ENCODE measurements around the gene SCLT1.
A peak's percentile ranks its signal among the peaks of the same experiment; 100 is the strongest.

Gene SCLT1

DNA sequence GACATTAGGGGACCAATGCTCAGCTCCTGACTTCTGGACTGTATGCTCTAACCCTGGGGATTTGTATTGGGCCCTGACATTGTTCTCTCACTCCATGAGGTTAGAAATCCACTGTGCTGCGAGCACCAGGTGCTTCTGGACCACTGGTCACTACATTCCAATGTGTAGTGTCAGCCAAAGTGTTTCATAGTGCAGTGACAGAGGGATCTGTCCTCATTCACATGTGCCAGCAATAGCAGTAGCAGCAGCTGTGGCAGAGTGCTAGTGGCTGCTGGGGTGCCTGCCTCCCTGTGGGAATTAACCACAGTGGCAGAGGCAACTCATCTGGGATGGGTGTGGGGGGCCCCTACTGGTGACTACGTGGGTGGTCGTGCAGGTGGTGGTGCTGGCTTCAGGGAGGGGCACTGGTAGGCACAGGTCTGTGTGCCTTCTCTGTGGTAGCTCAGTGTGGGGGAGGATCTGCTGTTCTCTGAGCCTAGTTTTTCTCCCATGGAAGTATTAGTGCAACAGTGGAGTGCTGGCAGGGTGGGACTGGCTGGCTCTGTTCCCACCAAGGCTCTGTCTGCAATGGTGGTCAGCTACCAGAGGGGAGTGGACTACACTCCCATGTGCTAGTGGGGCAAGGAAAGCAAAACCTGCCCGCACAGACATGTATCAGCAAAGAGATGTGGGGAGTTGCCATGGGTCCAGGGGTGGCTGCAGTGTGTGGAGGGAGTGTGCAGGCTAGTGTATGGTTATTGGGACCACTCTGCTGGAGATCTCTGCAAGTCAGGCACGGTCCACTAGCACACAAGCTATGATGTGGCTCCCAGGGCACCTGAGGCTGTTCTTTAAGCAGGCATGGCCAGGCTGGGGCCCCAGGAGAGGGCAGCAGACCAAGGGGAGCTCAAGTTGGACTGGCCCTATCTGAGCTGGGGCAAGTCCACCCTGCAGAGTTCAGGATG, 78.5 kb downstream of the SCLT1 start:
- Histone ChIP-seq H3K4me3 (ENCODE audit: extremely low read depth, insufficient read depth, low read length, poor library complexity, severe bottlenecking) (no peak overlapping the region), H3K9me3 (ENCODE audit: control insufficient read depth, low read length) (peaks cover 9% of the 10 kb centered on the region), H3K36me3 (ENCODE audit: control insufficient read depth, insufficient read depth, low read length) (peaks cover 16% of the 10 kb centered on the region), H3K4me1 (ENCODE audit: control insufficient read depth, insufficient read depth, low read length, poor library complexity, severe bottlenecking) (no peaks in the 10 kb centered on the region), H3K27ac (ENCODE audit: low read depth, low read length, severe bottlenecking) (no peak overlapping the region)
- WGBS, 2 experiments (ENCODE audit: insufficient coverage in 2 of 2), result 88 to 95% methylated on average over 5 of the region's 5 CpGs

DNA sequence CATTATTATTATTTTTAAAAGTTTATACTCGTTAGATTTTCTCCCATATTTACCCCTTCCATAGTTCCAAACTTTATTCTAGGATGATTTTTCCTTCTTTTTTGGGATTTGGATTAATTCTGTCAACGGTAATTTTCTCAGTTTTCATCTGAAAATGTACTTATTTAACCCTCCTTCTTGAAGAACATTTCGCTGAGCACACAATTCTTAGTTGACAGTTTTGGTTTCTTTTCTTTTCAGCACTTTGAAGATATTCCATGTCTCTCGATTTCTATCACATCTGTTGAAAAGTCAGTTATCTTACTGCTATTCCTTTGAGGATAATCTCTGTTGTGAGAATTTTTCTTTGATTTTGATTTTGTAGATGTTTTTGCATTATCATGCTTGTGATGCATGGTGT, 85.2 kb downstream of the SCLT1 start:
- Histone ChIP-seq H3K36me3 (ENCODE audit: control insufficient read depth, insufficient read depth, low read length) (no peaks in the 10 kb centered on the region), H3K4me3 (ENCODE audit: extremely low read depth, insufficient read depth, low read length, poor library complexity, severe bottlenecking) (no peak overlapping the region), H3K9me3 (ENCODE audit: control insufficient read depth, low read length) (peaks cover 4% of the 10 kb centered on the region), H3K4me1 (ENCODE audit: control insufficient read depth, insufficient read depth, low read length, poor library complexity, severe bottlenecking) (no peaks in the 10 kb centered on the region), H3K27ac (ENCODE audit: low read depth, low read length, severe bottlenecking) (no peak overlapping the region)
- 89 to 100% methylated on average over 2 to 3 of the region's 4 CpGs for WGBS, 2 experiments (ENCODE audit: insufficient coverage in 2 of 2)

GRCh38 chr4:128986908-128987307, 106.4 kb downstream of the SCLT1 start:
- no peak overlapping the region for H3K27ac ChIP-seq (ENCODE audit: low read depth, low read length, severe bottlenecking)
- 86 to 90% methylated on average over 2 to 3 of the region's 4 CpGs for WGBS, 2 experiments (ENCODE audit: insufficient coverage in 2 of 2)
- H3K4me3 ChIP-seq (ENCODE audit: extremely low read depth, insufficient read depth, low read length, poor library complexity, severe bottlenecking), result no peak overlapping the region
- H3K9me3 ChIP-seq (ENCODE audit: control insufficient read depth, low read length), result no peaks in the 10 kb centered on the region
- peaks cover 3% of the 10 kb centered on the region for H3K36me3 ChIP-seq (ENCODE audit: control insufficient read depth, insufficient read depth, low read length)
- H3K4me1 ChIP-seq (ENCODE audit: control insufficient read depth, insufficient read depth, low read length, poor library complexity, severe bottlenecking), result no peaks in the 10 kb centered on the region

- H3K4me3 ChIP-seq (ENCODE audit: extremely low read depth, insufficient read depth, low read length, poor library complexity, severe bottlenecking), result no peak overlapping the region
- WGBS, 2 experiments (ENCODE audit: insufficient coverage in 2 of 2), result 100% methylated on average over 1 of the region's 2 CpGs
- H3K36me3 ChIP-seq (ENCODE audit: control insufficient read depth, insufficient read depth, low read length), result peaks cover 3% of the 10 kb centered on the region
- H3K27ac ChIP-seq (ENCODE audit: low read depth, low read length, severe bottlenecking), result no peak overlapping the region
- H3K4me1 ChIP-seq (ENCODE audit: control insufficient read depth, insufficient read depth, low read length, poor library complexity, severe bottlenecking), result no peaks in the 10 kb centered on the region
- no peaks in the 10 kb centered on the region for H3K9me3 ChIP-seq (ENCODE audit: control insufficient read depth, low read length)
These were observed 107.3 kb downstream of the SCLT1 start for GRCh38 chr4:128986019-128986418.

DNA sequence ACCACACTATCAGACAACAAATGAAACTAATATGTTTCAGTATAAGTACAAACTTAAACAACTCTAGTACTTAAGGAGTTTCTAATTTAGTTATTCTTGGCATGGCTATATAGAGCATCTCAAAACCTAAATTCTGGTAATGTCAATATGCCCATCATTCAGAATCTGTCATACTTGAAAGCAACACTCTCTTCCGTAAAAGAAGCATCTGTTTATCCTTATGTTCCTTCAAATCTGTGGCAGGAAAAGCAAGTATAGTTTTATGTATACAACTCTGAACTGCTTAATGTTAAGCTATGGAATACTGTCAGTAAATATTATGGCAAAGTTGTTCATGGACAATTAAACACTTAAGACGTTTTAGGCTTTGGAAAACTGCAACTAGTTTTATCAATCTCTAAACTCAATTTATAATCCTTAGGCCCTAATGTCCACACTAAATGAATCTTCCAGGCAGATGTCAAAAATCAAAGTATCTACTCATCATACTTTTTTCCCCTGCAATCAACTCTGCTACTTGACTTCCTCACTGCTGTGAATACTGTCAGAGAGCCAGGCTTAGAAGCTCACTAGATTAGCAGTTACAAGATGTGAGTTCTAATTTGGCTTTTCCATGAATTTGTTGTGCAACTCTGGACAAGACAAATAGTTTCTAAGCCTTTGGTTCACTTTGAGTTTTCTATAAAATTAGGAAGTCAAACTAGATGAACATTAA, 109.4 kb downstream of the SCLT1 start:
- peaks cover 3% of the 10 kb centered on the region for H3K36me3 ChIP-seq (ENCODE audit: control insufficient read depth, insufficient read depth, low read length)
- no peak overlapping the region for H3K4me3 ChIP-seq (ENCODE audit: extremely low read depth, insufficient read depth, low read length, poor library complexity, severe bottlenecking)
- no peak overlapping the region for H3K27ac ChIP-seq (ENCODE audit: low read depth, low read length, severe bottlenecking)
- no peaks in the 10 kb centered on the region for H3K9me3 ChIP-seq (ENCODE audit: control insufficient read depth, low read length)
- no peaks in the 10 kb centered on the region for H3K4me1 ChIP-seq (ENCODE audit: control insufficient read depth, insufficient read depth, low read length, poor library complexity, severe bottlenecking)
- WGBS, 2 experiments (ENCODE audit: insufficient coverage in 2 of 2), result 90 to 100% methylated on average over 1 of the region's 2 CpGs

DNA sequence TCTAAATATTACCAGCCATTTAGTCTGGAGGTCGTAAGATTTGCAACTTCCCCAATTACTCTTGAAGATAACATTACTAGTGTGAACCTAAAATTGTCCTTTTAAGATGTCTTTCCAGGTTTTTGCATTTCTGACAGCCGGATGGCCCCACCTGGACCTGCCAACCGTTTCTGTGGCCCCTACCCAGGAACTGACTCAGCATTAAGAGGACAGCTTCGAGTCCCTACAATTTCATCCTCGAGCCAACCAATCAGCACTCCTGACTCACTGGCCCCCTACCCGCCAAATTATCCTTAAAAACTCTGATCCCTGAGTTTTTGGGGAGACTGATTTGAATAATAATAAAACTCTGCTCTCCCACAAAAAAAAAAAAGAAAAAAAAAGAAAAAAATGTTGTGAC, 112.0 kb downstream of the SCLT1 start:
- H3K9me3 ChIP-seq (ENCODE audit: control insufficient read depth, low read length), result no peaks in the 10 kb centered on the region
- H3K4me3 ChIP-seq (ENCODE audit: extremely low read depth, insufficient read depth, low read length, poor library complexity, severe bottlenecking), result no peak overlapping the region
- H3K36me3 ChIP-seq (ENCODE audit: control insufficient read depth, insufficient read depth, low read length), result peaks cover 3% of the 10 kb centered on the region
- H3K27ac ChIP-seq (ENCODE audit: low read depth, low read length, severe bottlenecking), result no peak overlapping the region
- no peaks in the 10 kb centered on the region for H3K4me1 ChIP-seq (ENCODE audit: control insufficient read depth, insufficient read depth, low read length, poor library complexity, severe bottlenecking)
- WGBS, 2 experiments (ENCODE audit: insufficient coverage in 2 of 2), result 90 to 100% methylated on average over 2 of the region's 6 CpGs

DNA sequence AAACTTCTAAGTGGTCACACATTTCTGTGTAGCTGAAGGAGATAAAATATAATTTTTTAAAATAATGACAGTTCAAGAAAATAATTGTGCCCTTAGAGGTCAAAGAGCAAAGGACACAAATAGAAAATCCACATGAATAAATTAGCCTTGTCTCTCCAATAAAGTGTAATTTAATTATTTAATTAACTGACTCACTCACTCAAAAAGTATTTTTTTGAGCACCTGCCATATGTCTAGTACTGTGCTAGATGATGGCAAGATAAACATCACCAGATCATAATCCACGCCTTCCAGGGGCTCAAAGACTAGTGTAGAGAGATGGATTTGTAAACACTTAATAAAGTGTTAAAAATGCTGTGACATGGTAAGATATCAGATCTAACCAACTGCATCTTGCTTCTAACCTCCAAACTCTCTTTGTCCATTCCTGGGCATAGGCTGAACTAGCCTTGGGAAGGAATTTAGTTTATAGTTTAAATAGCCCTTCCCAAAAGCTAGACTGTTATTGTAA, 112.5 kb downstream of the SCLT1 start:
- H3K4me1 ChIP-seq (ENCODE audit: control insufficient read depth, insufficient read depth, low read length, poor library complexity, severe bottlenecking), result no peaks in the 10 kb centered on the region
- H3K4me3 ChIP-seq (ENCODE audit: extremely low read depth, insufficient read depth, low read length, poor library complexity, severe bottlenecking), result no peak overlapping the region
- H3K9me3 ChIP-seq (ENCODE audit: control insufficient read depth, low read length), result no peaks in the 10 kb centered on the region
- no CpG with 5 or more reads among the region's 1 CpG for WGBS, 2 experiments (ENCODE audit: insufficient coverage in 2 of 2)
- H3K36me3 ChIP-seq (ENCODE audit: control insufficient read depth, insufficient read depth, low read length), result peaks cover 3% of the 10 kb centered on the region
- no peak overlapping the region for H3K27ac ChIP-seq (ENCODE audit: low read depth, low read length, severe bottlenecking)

- Histone ChIP-seq H3K9me3 (ENCODE audit: control insufficient read depth, low read length) (no peaks in the 10 kb centered on the region), H3K36me3 (ENCODE audit: control insufficient read depth, insufficient read depth, low read length) (no peaks in the 10 kb centered on the region), H3K4me3 (ENCODE audit: extremely low read depth, insufficient read depth, low read length, poor library complexity, severe bottlenecking) (no peak overlapping the region), H3K4me1 (ENCODE audit: control insufficient read depth, insufficient read depth, low read length, poor library complexity, severe bottlenecking) (no peaks in the 10 kb centered on the region), H3K27ac (ENCODE audit: low read depth, low read length, severe bottlenecking) (no peak overlapping the region)
These were observed 113.4 kb downstream of the SCLT1 start for GRCh38 chr4:128979934-128980333.

GRCh38 chr4:128978985-128979384, 114.4 kb downstream of the SCLT1 start:
- no peak overlapping the region for H3K4me3 ChIP-seq (ENCODE audit: extremely low read depth, insufficient read depth, low read length, poor library complexity, severe bottlenecking)
- no peaks in the 10 kb centered on the region for H3K4me1 ChIP-seq (ENCODE audit: control insufficient read depth, insufficient read depth, low read length, poor library complexity, severe bottlenecking)
- no peaks in the 10 kb centered on the region for H3K9me3 ChIP-seq (ENCODE audit: control insufficient read depth, low read length)
- no peaks in the 10 kb centered on the region for H3K36me3 ChIP-seq (ENCODE audit: control insufficient read depth, insufficient read depth, low read length)
- no peak overlapping the region for H3K27ac ChIP-seq (ENCODE audit: low read depth, low read length, severe bottlenecking)
- 100% methylated on average over 1 of the region's 1 CpG for WGBS, 2 experiments (ENCODE audit: insufficient coverage in 2 of 2)

GRCh38 chr4:128974136-128974581, 119.2 kb downstream of the SCLT1 start:
- Histone ChIP-seq H3K36me3 (ENCODE audit: control insufficient read depth, insufficient read depth, low read length) (no peaks in the 10 kb centered on the region), H3K27ac (ENCODE audit: low read depth, low read length, severe bottlenecking) (peak overlapping the region; percentile 17), H3K9me3 (ENCODE audit: control insufficient read depth, low read length) (no peaks in the 10 kb centered on the region), H3K4me1 (ENCODE audit: control insufficient read depth, insufficient read depth, low read length, poor library complexity, severe bottlenecking) (no peaks in the 10 kb centered on the region), H3K4me3 (ENCODE audit: extremely low read depth, insufficient read depth, low read length, poor library complexity, severe bottlenecking) (no peak overlapping the region)
- WGBS, 2 experiments (ENCODE audit: insufficient coverage in 2 of 2), result 100% methylated on average over 1 of the region's 2 CpGs

DNA sequence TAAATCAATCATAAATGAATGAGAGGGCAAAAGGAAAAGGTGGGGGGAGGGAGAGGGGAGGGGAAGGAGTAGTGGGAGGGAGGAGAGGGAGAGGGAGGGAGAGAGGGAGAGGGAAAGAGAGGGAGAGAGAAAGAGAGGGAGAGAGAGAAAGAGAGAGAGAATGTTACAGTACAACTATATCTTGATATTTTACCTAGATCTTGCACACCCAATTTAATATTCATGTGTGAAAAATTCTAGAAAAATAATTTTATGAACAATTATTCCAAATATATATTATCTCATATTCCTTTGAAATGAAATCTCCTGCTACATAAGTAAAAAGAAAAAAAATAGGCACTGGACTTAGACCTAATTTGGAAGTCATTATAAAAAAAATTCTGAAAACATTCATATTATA, 120.0 kb downstream of the SCLT1 start:
- Histone ChIP-seq H3K36me3 (ENCODE audit: control insufficient read depth, insufficient read depth, low read length) (no peaks in the 10 kb centered on the region), H3K9me3 (ENCODE audit: control insufficient read depth, low read length) (no peaks in the 10 kb centered on the region), H3K4me3 (ENCODE audit: extremely low read depth, insufficient read depth, low read length, poor library complexity, severe bottlenecking) (no peak overlapping the region), H3K4me1 (ENCODE audit: control insufficient read depth, insufficient read depth, low read length, poor library complexity, severe bottlenecking) (no peaks in the 10 kb centered on the region), H3K27ac (ENCODE audit: low read depth, low read length, severe bottlenecking) (no peak overlapping the region)
